ENCODE results near the gene VNN1. TPM values are rescaled to one million over a fixed set of nuclear protein-coding genes. Genes with fewer than 3 reads are reported as not detected.
A peak's percentile ranks its signal among the peaks of the same experiment; 100 is the strongest.

The VNN1 gene
- total RNA-seq, 1 donor from 2014 or later: not detected

- DNase-seq (ENCODE audit: low read depth): no peak
- FAIRE-seq: no peak
- TF ChIP-seq CTCF (IDR thresholded peaks at IDR 0.05; ENCODE audit: insufficient read depth, low read length, severe bottlenecking): no peak
- H3K4me3 ChIP-seq (ENCODE audit: low read depth, low read length): no peak overlapping the region
- H3K27me3 ChIP-seq (ENCODE audit: control insufficient read depth, insufficient read depth, low read length): no peaks in the 10 kb centered on the region
- H3K36me3 ChIP-seq (ENCODE audit: control insufficient read depth, insufficient read depth, low read length): no peaks in the 10 kb centered on the region
Measured at GRCh38 chr6:132751828-132752227, 38.0 kb upstream of the VNN1 start.

- Histone ChIP-seq H3K36me3 (ENCODE audit: control insufficient read depth, insufficient read depth, low read length) (no peaks in the 10 kb centered on the region), H3K27me3 (ENCODE audit: control insufficient read depth, insufficient read depth, low read length) (no peaks in the 10 kb centered on the region), H3K4me3 (ENCODE audit: low read depth, low read length) (no peak overlapping the region)
- DNase-seq (ENCODE audit: low read depth) (no peak), FAIRE-seq (no peak)
- TF ChIP-seq CTCF (IDR thresholded peaks at IDR 0.05; ENCODE audit: insufficient read depth, low read length, severe bottlenecking): no peak
Measured at GRCh38 chr6:132751306-132751705, 37.5 kb upstream of the VNN1 start.

- no peak for TF ChIP-seq CTCF (IDR thresholded peaks at IDR 0.05; ENCODE audit: insufficient read depth, low read length, severe bottlenecking)
- Histone ChIP-seq H3K36me3 (ENCODE audit: control insufficient read depth, insufficient read depth, low read length) (no peaks in the 10 kb centered on the region), H3K27me3 (ENCODE audit: control insufficient read depth, insufficient read depth, low read length) (no peaks in the 10 kb centered on the region), H3K4me3 (ENCODE audit: low read depth, low read length) (no peak overlapping the region)
- DNase-seq (ENCODE audit: low read depth) (no peak), FAIRE-seq (no peak)
Measured at GRCh38 chr6:132750455-132751248, 36.8 kb upstream of the VNN1 start.

GRCh38 chr6:132749111-132749510 lies 35.3 kb upstream of the VNN1 start:
- Histone ChIP-seq H3K36me3 (ENCODE audit: control insufficient read depth, insufficient read depth, low read length) (no peaks in the 10 kb centered on the region), H3K27me3 (ENCODE audit: control insufficient read depth, insufficient read depth, low read length) (no peaks in the 10 kb centered on the region), H3K4me3 (ENCODE audit: low read depth, low read length) (no peak overlapping the region)
- DNase-seq (ENCODE audit: low read depth) (peak; percentile 86), FAIRE-seq (no peak)
- TF ChIP-seq CTCF (IDR thresholded peaks at IDR 0.05; ENCODE audit: insufficient read depth, low read length, severe bottlenecking): no peak

GRCh38 chr6:132748446-132748845 lies 34.6 kb upstream of the VNN1 start:
- Histone ChIP-seq H3K36me3 (ENCODE audit: control insufficient read depth, insufficient read depth, low read length) (no peaks in the 10 kb centered on the region), H3K27me3 (ENCODE audit: control insufficient read depth, insufficient read depth, low read length) (no peaks in the 10 kb centered on the region), H3K4me3 (ENCODE audit: low read depth, low read length) (no peak overlapping the region)
- no peak for TF ChIP-seq CTCF (IDR thresholded peaks at IDR 0.05; ENCODE audit: insufficient read depth, low read length, severe bottlenecking)
- no peak for DNase-seq (ENCODE audit: low read depth)
- no peak for FAIRE-seq

- Histone ChIP-seq H3K36me3 (ENCODE audit: control insufficient read depth, insufficient read depth, low read length) (no peaks in the 10 kb centered on the region), H3K27me3 (ENCODE audit: control insufficient read depth, insufficient read depth, low read length) (no peaks in the 10 kb centered on the region), H3K4me3 (ENCODE audit: low read depth, low read length) (no peak overlapping the region)
- no peak for TF ChIP-seq CTCF (IDR thresholded peaks at IDR 0.05; ENCODE audit: insufficient read depth, low read length, severe bottlenecking)
- DNase-seq (ENCODE audit: low read depth) (peak; percentile 77), FAIRE-seq (peak; percentile 47)
Measured at GRCh38 chr6:132746048-132746447, 32.2 kb upstream of the VNN1 start.

Data from bronchial epithelial cell (primary cell).